Spleen (tissue), 11 donors: ENCODE results near the gene ADSS2. TPM values are rescaled to one million over a fixed set of nuclear protein-coding genes. Genes with fewer than 3 reads are reported as not detected.

Experiments
- DNase-seq: peaks from one replicate; pipeline ENCODE4 v3.0.0-alpha.2; 2020
- H3K27ac ChIP-seq, 8 donors: fragments of 200-600 bp; sonication (generic) in 7 of 8; 1 replicate in 4 of 8; 2 replicates in 4 of 8; pipeline versions ENCODE4 v1.5.0 to v1.8.0; 2016 to 2021; ENCODE audit warnings: inconsistent platforms in 4 of 8, mild to moderate bottlenecking in 4 of 8, moderate library complexity in 1 of 8
- H3K27me3 ChIP-seq, 7 donors: fragments of 200-600 bp; sonication (generic) in 6 of 7; replicated peaks in 1 of 7; 1 replicate in 4 of 7; 2 replicates in 3 of 7; pipeline versions ENCODE4 v1.5.0 to v1.8.0; 2016 to 2021; ENCODE audit warnings: inconsistent platforms in 3 of 7, mild to moderate bottlenecking in 1 of 7
- H3K36me3 ChIP-seq, 6 donors: fragments of 200-600 bp; sonication (generic) in 5 of 6; 1 replicate in 4 of 6; 2 replicates in 2 of 6; pipeline versions ENCODE4 v1.5.0 to v1.8.0; 2016 to 2021; ENCODE audit warnings: inconsistent platforms in 2 of 6
- H3K4me1 ChIP-seq, 6 donors: fragments of 200-600 bp; sonication (generic) in 5 of 6; 1 replicate in 3 of 6; 2 replicates in 3 of 6; pipeline versions ENCODE4 v1.5.0 to v1.8.0; 2016 to 2021; ENCODE audit warnings: inconsistent platforms in 3 of 6
- H3K4me3 ChIP-seq, 8 donors: fragments of 200-600 bp; sonication (generic) in 7 of 8; 1 replicate in 4 of 8; 2 replicates in 4 of 8; pipeline versions ENCODE4 v1.5.0 to v1.8.0; 2016 to 2021; ENCODE audit warnings: inconsistent platforms in 4 of 8, mild to moderate bottlenecking in 4 of 8, moderate library complexity in 2 of 8
- H3K9me3 ChIP-seq, 8 donors: fragments of 200-600 bp; sonication (generic) in 7 of 8; 1 replicate in 4 of 8; 2 replicates in 4 of 8; pipeline versions ENCODE4 v1.5.0 to v1.8.0; 2016 to 2021; ENCODE audit warnings: inconsistent platforms in 4 of 8
- CTCF ChIP-seq, 11 experiments: fragments of 200-600 bp in 7 of 11; fragments of 450-650 bp in 4 of 11; sonication (generic) in 4 of 11; IDR thresholded peaks in 8 of 11; conservative IDR thresholded peaks in 3 of 11; 1 replicate in 7 of 11; 2 replicates in 4 of 11; pipeline versions ENCODE4 v1.4.0 to v1.8.0; 2016 to 2021; ENCODE audit warnings: antibody characterized with exemption in 11 of 11, inconsistent platforms in 4 of 11, mild to moderate bottlenecking in 1 of 11
- POLR2A ChIP-seq, 3 donors: fragments of 450-650 bp; IDR thresholded peaks; one replicate each; pipeline ENCODE4 v1.5.1; 2017; ENCODE audit warnings: antibody characterized with exemption in 3 of 3, mild to moderate bottlenecking in 1 of 3
- POLR2AphosphoS5 ChIP-seq, 3 donors: sonication (generic); formaldehyde crosslinking; IDR thresholded peaks; one replicate each; pipeline ENCODE4 v1.5.1; 2017; ENCODE audit warnings: antibody characterized with exemption in 3 of 3
- WGBS, 5 donors: extraction: QIAGEN DNeasy Blood & Tissue Kit in 3 of 5; methylation state at CpG; one replicate each; pipeline versions ENCODE4 v1.1.5 to v1.1.7; 2013 to 2018; 5-methylcytosine and 5-hydroxymethylcytosine counted together
- intact Hi-C: fragments of 100-400 bp; cut with DNase I; formaldehyde crosslinking; loops from one replicate; pipeline ENCODE4 v1.15.0; 2023; ENCODE audit warnings: low total_unique reads
- polyA plus RNA-seq, 3 donors: library from polyadenylated mRNA; stranded (reverse); fragments of 200-250 nt; gene quantifications; one replicate each; pipeline ENCODE4 v1.2.1, GENCODE V29; 2013
- total RNA-seq, 7 donors: library from RNA; depleted of rRNA in 3 of 7; stranded (reverse); fragments of >200 nt in 3 of 7; fragmentation: NEBNext Ultra II Directional in 4 of 7; extraction: Animal tissue kit (Norgen Biotek cat#: 25700) in 4 of 7; gene quantifications; one replicate each; pipeline versions ENCODE4 v1.1.0 to v1.2.1, GENCODE V29; 2016 to 2021
- donor health status: healthy with polysubstance abuse.
- donor health status: DM: no; HTN: no; CAD: no; lungs with moderate emphysema.
- donor health status: DM: no; HTN: no; CAD: no.
- donor health status: Bipolar disorder and iron deficiency.
- donor health status: healthy.
- donor health status: DM: no; HTN: no; CAD: no.
- donor health status: DM: yes; HTN: yes; CAD: no.

The ADSS2 gene
- total and polyA plus RNA-seq, 10 donors: 19.9 to 48.6 (median 42.1) TPM

GRCh38 chr1:244362476-244362875, 89.2 kb downstream of the ADSS2 start:
- H3K27ac ChIP-seq: no peak overlapping the region
- H3K27me3 ChIP-seq: no peaks in the 10 kb centered on the region
- TF ChIP-seq POLR2A (IDR thresholded peaks at IDR 0.05) (no peak), POLR2AphosphoS5 (IDR thresholded peaks at IDR 0.05) (no peak), CTCF (IDR thresholded peaks at IDR 0.05 in 8 of 11, conservative IDR thresholded peaks at IDR 0.05 in 3 of 11) (no peak)
- no peak overlapping the region for H3K4me3 ChIP-seq
- no peaks in the 10 kb centered on the region for H3K36me3 ChIP-seq
- H3K4me1 ChIP-seq: no peaks in the 10 kb centered on the region
- WGBS, 5 donors: 85 to 93% (median 88%) methylated on average over 3 of the region's 3 CpGs
- intact Hi-C loops: no loop called here
- DNase-seq: no peak
- H3K9me3 ChIP-seq: peaks cover 0 to 12% (median 6%) of the 10 kb centered on the region in 8 donors

GRCh38 chr1:244361764-244362473, 89.8 kb downstream of the ADSS2 start:
- DNase-seq: no peak
- no peak for TF ChIP-seq POLR2AphosphoS5 (IDR thresholded peaks at IDR 0.05)
- TF ChIP-seq CTCF (IDR thresholded peaks at IDR 0.05 in 8 of 11, conservative IDR thresholded peaks at IDR 0.05 in 3 of 11): no peak
- no peak for TF ChIP-seq POLR2A (IDR thresholded peaks at IDR 0.05)
- no peaks in the 10 kb centered on the region for H3K4me1 ChIP-seq
- no peak overlapping the region for H3K4me3 ChIP-seq
- intact Hi-C loops: no loop called here
- H3K36me3 ChIP-seq: no peaks in the 10 kb centered on the region
- no peak overlapping the region for H3K27ac ChIP-seq
- no peaks in the 10 kb centered on the region for H3K27me3 ChIP-seq
- WGBS, 5 donors: 63 to 73% (median 71%) methylated on average over 5 of the region's 5 CpGs
- peaks cover 0 to 12% (median 6%) of the 10 kb centered on the region in 8 donors for H3K9me3 ChIP-seq

Other genes starting within 250 kb of the ADSS2 start
- 1 to 10 TPM in 6 of 7 donors, under 1 TPM in 1; 0.85 to 4.0 (median 1.3) TPM for gene CATSPERE, start 9.4 kb upstream of the ADSS2 start, total RNA-seq
- under 1 TPM; 0.50 to 0.70 (median 0.52) TPM for gene CATSPERE, start 9.4 kb upstream of the ADSS2 start, polyA plus RNA-seq
- 10 to 100 TPM; 18.6 to 30.3 (median 20.1) TPM for gene DESI2, start 201.2 kb upstream of the ADSS2 start, total RNA-seq
- gene DESI2, start 201.2 kb upstream of the ADSS2 start, polyA plus RNA-seq: 1 to 10 TPM; 5.3 to 9.7 (median 8.4) TPM